Endodermal cell (in vitro differentiated cells): ENCODE data around the gene SPRYD3. TPM values are rescaled to one million over a fixed set of nuclear protein-coding genes. Genes with fewer than 3 reads are reported as not detected.

Experiments
- DNase-seq: peaks from one replicate; pipeline ENCODE4 v3.0.0-alpha.2; 2017
- H3K27ac ChIP-seq: 2 replicates; pipeline ENCODE4 v1.5.1; 2013; ENCODE audit warnings: mild to moderate bottlenecking, low read depth, low read length, moderate library complexity
- H3K27me3 ChIP-seq: 2 replicates; pipeline ENCODE4 v1.6.1; 2013; ENCODE audit warnings: mild to moderate bottlenecking, low read length, moderate library complexity; ENCODE audit not compliant: insufficient read depth, control insufficient read depth, poor library complexity, severe bottlenecking
- H3K36me3 ChIP-seq: 2 replicates; pipeline ENCODE4 v1.7.0; 2013; ENCODE audit warnings: mild to moderate bottlenecking, low read length, moderate library complexity; ENCODE audit not compliant: control insufficient read depth, insufficient read depth
- H3K4me1 ChIP-seq: one replicate; pipeline ENCODE4 v1.7.0; 2013; ENCODE audit warnings: low read length; ENCODE audit not compliant: control insufficient read depth, insufficient read depth
- H3K4me3 ChIP-seq: 2 replicates; pipeline ENCODE4 v1.5.1; 2013; ENCODE audit warnings: mild to moderate bottlenecking, low read length, moderate library complexity
- H3K9ac ChIP-seq: 2 replicates; pipeline ENCODE4 v1.6.1; 2013; ENCODE audit warnings: mild to moderate bottlenecking, low read length, moderate library complexity; ENCODE audit not compliant: poor library complexity, severe bottlenecking; ENCODE audit errors: extremely low read depth
- H3K9me3 ChIP-seq: 2 replicates; pipeline ENCODE4 v1.6.1; 2013; ENCODE audit warnings: mild to moderate bottlenecking, low read length, moderate library complexity; ENCODE audit not compliant: control insufficient read depth
- H3K27ac Mint-ChIP-seq: 2 replicates; pipeline ENCODE4 v1.8.0; 2020; ENCODE audit warnings: mixed read lengths
- H3K27me3 Mint-ChIP-seq: 2 replicates; pipeline ENCODE4 v1.8.0; 2021; ENCODE audit warnings: mild to moderate bottlenecking, mixed read lengths; ENCODE audit not compliant: insufficient read depth
- H3K36me3 Mint-ChIP-seq: 2 replicates; pipeline ENCODE4 v1.8.0; 2020; ENCODE audit warnings: low read depth, mixed read lengths
- H3K4me1 Mint-ChIP-seq: 2 replicates; pipeline ENCODE4 v1.8.0; 2020; ENCODE audit warnings: mixed read lengths
- H3K4me3 Mint-ChIP-seq: 2 replicates; pipeline ENCODE4 v1.8.0; 2020; ENCODE audit warnings: mild to moderate bottlenecking, moderate library complexity, mixed read lengths
- H3K9me3 Mint-ChIP-seq: 2 replicates; pipeline ENCODE4 v1.8.0; 2020; ENCODE audit warnings: mild to moderate bottlenecking, mixed read lengths
- CTCF ChIP-seq: fragments of 200-600 bp; sonication (generic); conservative IDR thresholded peaks from 2 replicates; pipeline ENCODE4 v1.5.0; 2021; ENCODE audit warnings: antibody characterized with exemption, mild to moderate bottlenecking
- WGBS, 2 experiments: methylation state at CpG; one replicate each; pipeline versions ENCODE4 v1.1.5 to v1.1.7; 2013; ENCODE audit warnings: missing lambda C conversion rate in 2 of 2, mixed read lengths in 1 of 2; ENCODE audit not compliant: insufficient coverage in 1 of 2, insufficient read length in 1 of 2; 5-methylcytosine and 5-hydroxymethylcytosine counted together
- total RNA-seq, 2 donors: library from RNA; stranded (reverse); fragmentation: NEBNext Ultra II Directional in 1 of 2; extraction: Animal tissue kit (Norgen Biotek cat#: 25700) in 1 of 2; gene quantifications; 2 replicates in 1 of 2; 3 replicates in 1 of 2; pipeline ENCODE4 v1.2.1, GENCODE V29; 2021

SPRYD3 gene
- total RNA-seq, 2 donors from 2014 or later, result 13.0 to 18.4 TPM

- H3K9ac ChIP-seq, result no peak overlapping the region
- H3K4me1 ChIP-seq, result peaks cover 27% of the 10 kb centered on the region
- Mint-ChIP-seq H3K9me3 (no peaks in the 10 kb centered on the region), H3K27me3 (peaks cover 37% of the 10 kb centered on the region), H3K36me3 (no peaks in the 10 kb centered on the region), H3K27ac (no peak overlapping the region), H3K4me3 (no peak overlapping the region), H3K4me1 (peaks cover 58% of the 10 kb centered on the region)
- H3K4me3 ChIP-seq, result no peak overlapping the region
- no peaks in the 10 kb centered on the region for H3K9me3 ChIP-seq
- DNase-seq, result peak; percentile 50
- no peaks in the 10 kb centered on the region for H3K36me3 ChIP-seq
- H3K27me3 ChIP-seq, result peaks cover 31% of the 10 kb centered on the region
- WGBS, 2 experiments, result 92 to 95% methylated on average over 11 to 13 of the region's 13 CpGs
- no peak overlapping the region for H3K27ac ChIP-seq
- TF ChIP-seq CTCF, result no peak
These were observed 21.4 kb upstream of the SPRYD3 start for GRCh38 chr12:53100466-53101151.

GRCh38 chr12:53099071-53099882, 20.1 kb upstream of the SPRYD3 start:
- Mint-ChIP-seq H3K4me1 (peaks cover 56% of the 10 kb centered on the region), H3K27ac (peak overlapping the region; percentile 88)

More at GRCh38 chr12:53099071-53099882, 20.1 kb upstream of the SPRYD3 start:
- TF ChIP-seq CTCF, result peak; percentile 99
- Mint-ChIP-seq H3K9me3 (no peaks in the 10 kb centered on the region), H3K36me3 (no peaks in the 10 kb centered on the region), H3K4me3 (peak overlapping the region; percentile 69), H3K27me3 (peaks cover 47% of the 10 kb centered on the region)
- 13 to 16% methylated on average over 3 to 6 of the region's 6 CpGs for WGBS, 2 experiments
- no peak overlapping the region for H3K27ac ChIP-seq
- H3K36me3 ChIP-seq, result no peaks in the 10 kb centered on the region
- peaks cover 31% of the 10 kb centered on the region for H3K27me3 ChIP-seq
- DNase-seq, result peak; percentile 98
- H3K4me3 ChIP-seq, result peak overlapping the region; percentile 80
- H3K9me3 ChIP-seq, result no peaks in the 10 kb centered on the region
- H3K4me1 ChIP-seq, result peaks cover 30% of the 10 kb centered on the region
- H3K9ac ChIP-seq, result peak overlapping the region; percentile 28
